Eye (tissue), 1 donor: Measurements from ENCODE around the gene EGFL6.
A peak's percentile ranks its signal among the peaks of the same experiment; 100 is the strongest.
"Not testable (repeated sequence)": the region's sequence is repeated elsewhere in the genome, so short reads cannot be mapped to it uniquely, and the experiment has no call there.

Source experiments
- DNase-seq: peaks from one replicate; pipeline ENCODE4 v3.0.0-alpha.2; 2015

EGFL6 gene

GRCh38 chrX:13597874-13598273, 28.5 kb downstream of the EGFL6 start:
- DNase-seq = peak; percentile 6

- no peak for DNase-seq
Measured at GRCh38 chrX:13598877-13599276, 29.5 kb downstream of the EGFL6 start.

GRCh38 chrX:13599491-13599890, 30.1 kb downstream of the EGFL6 start:
- no peak for DNase-seq

- DNase-seq = no peak
Measured at GRCh38 chrX:13605611-13606010, 36.2 kb downstream of the EGFL6 start.

GRCh38 chrX:13607331-13607995, 38.1 kb downstream of the EGFL6 start:
- no peak for DNase-seq

- no peak for DNase-seq
Measured at GRCh38 chrX:13607996-13608365, 38.6 kb downstream of the EGFL6 start.

- DNase-seq = no peak
Measured at GRCh38 chrX:13614154-13614553, 44.8 kb downstream of the EGFL6 start.

- DNase-seq = no peak
Measured at GRCh38 chrX:13620207-13620606, 50.8 kb downstream of the EGFL6 start.

GRCh38 chrX:13622401-13622964, 53.1 kb downstream of the EGFL6 start:
- DNase-seq = no peak

- DNase-seq = no peak
Measured at GRCh38 chrX:13627306-13627705, 57.9 kb downstream of the EGFL6 start.

GRCh38 chrX:13637224-13637623, 67.8 kb downstream of the EGFL6 start:
- DNase-seq = not testable (repeated sequence)

- no peak for DNase-seq
Measured at GRCh38 chrX:13638021-13638420, 68.6 kb downstream of the EGFL6 start.

GRCh38 chrX:13638826-13639225, 69.4 kb downstream of the EGFL6 start:
- peak; percentile 6 for DNase-seq

GRCh38 chrX:13641684-13642083, 72.3 kb downstream of the EGFL6 start:
- DNase-seq = not testable (repeated sequence)

- no peak for DNase-seq
Measured at GRCh38 chrX:13645464-13646153, 76.2 kb downstream of the EGFL6 start.

GRCh38 chrX:13646154-13646549, 76.8 kb downstream of the EGFL6 start:
- peak; percentile 74 for DNase-seq

- DNase-seq = peak; percentile 25
Measured at GRCh38 chrX:13647709-13648212, 78.4 kb downstream of the EGFL6 start.

- DNase-seq = not testable (repeated sequence)
Measured at GRCh38 chrX:13648336-13648735, 78.9 kb downstream of the EGFL6 start.

- peak; percentile 42 for DNase-seq
Measured at GRCh38 chrX:13649838-13650237, 80.4 kb downstream of the EGFL6 start.

GRCh38 chrX:13650318-13650717, 80.9 kb downstream of the EGFL6 start:
- no peak for DNase-seq

- DNase-seq = no peak
Measured at GRCh38 chrX:13651150-13651549, 81.7 kb downstream of the EGFL6 start.

- DNase-seq = no peak
Measured at GRCh38 chrX:13652287-13652793, 82.9 kb downstream of the EGFL6 start.

GRCh38 chrX:13652850-13653693, 83.7 kb downstream of the EGFL6 start, which contains the start of gene TCEANC:
TCEANC (plus strand) TSS chrX:13653141; CDS start chrX:13662509, 9,368 bp downstream.
- peak; percentile 95 for DNase-seq
